ENCODE data around the gene SLC10A7.

DNA sequence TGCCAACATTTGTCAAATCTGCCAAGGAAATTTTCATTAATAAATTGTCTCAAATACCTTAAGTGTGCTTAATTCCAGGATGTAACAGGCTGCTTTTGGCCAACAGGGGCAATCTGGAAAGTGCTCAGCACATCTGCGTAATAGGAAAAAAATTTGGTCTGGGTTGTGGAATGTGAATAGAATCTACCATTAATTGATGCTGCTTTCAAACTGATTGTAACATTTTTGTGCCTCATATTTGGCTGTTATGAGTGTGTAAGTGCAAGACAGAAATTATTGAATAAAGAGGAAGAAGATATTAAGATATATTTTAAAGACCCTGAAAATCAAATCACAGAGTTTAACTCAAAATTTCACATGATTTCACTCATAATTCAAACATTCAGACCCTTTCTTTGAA lies 266.3 kb downstream of the SLC10A7 start:
- TF ChIP-seq, protein P1, sequence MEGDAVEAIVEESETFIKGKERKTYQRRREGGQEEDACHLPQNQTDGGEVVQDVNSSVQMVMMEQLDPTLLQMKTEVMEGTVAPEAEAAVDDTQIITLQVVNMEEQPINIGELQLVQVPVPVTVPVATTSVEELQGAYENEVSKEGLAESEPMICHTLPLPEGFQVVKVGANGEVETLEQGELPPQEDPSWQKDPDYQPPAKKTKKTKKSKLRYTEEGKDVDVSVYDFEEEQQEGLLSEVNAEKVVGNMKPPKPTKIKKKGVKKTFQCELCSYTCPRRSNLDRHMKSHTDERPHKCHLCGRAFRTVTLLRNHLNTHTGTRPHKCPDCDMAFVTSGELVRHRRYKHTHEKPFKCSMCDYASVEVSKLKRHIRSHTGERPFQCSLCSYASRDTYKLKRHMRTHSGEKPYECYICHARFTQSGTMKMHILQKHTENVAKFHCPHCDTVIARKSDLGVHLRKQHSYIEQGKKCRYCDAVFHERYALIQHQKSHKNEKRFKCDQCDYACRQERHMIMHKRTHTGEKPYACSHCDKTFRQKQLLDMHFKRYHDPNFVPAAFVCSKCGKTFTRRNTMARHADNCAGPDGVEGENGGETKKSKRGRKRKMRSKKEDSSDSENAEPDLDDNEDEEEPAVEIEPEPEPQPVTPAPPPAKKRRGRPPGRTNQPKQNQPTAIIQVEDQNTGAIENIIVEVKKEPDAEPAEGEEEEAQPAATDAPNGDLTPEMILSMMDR (IDR thresholded peaks at IDR 0.05; ENCODE audit: poor library complexity), result no peak
- TF ChIP-seq EZH2 (IDR thresholded peaks at IDR 0.05; ENCODE audit: borderline replicate concordance), result no peak
- no peak for TF ChIP-seq EZH2phosphoT487 (IDR thresholded peaks at IDR 0.05; ENCODE audit: low read depth, severe bottlenecking, unreplicated experiment)
